GM12891 (cell line): ENCODE measurements around the gene SPC25.

ENCODE experiments used
- POLR2A ChIP-seq: IDR thresholded peaks from 2 replicates; pipeline ENCODE4 v1.6.1; 2011; ENCODE audit warnings: low read depth, low read length, control low read depth
- TAF1 ChIP-seq: IDR thresholded peaks from 2 replicates; pipeline ENCODE4 v1.6.1; 2011; ENCODE audit warnings: low read depth, low read length, control low read depth

GRCh38 chr2:168929031-168929430 lies 38.8 kb upstream of the SPC25 start:
- TF ChIP-seq POLR2A (no peak), TAF1 (no peak)
